Measurements from ENCODE around the gene PHOX2B.

Gene PHOX2B

GRCh38 chr4:41748571-41749475 is at the start of gene PHOX2B:
PHOX2B (minus strand) TSS chr4:41748725; CDS start chr4:41748610, 115 bp downstream.
- no peak for DNase-seq

GRCh38 chr4:41797260-41797659 is 48.7 kb upstream of the PHOX2B start:
- DNase-seq: no peak

GRCh38 chr4:41796545-41797210 is 48.2 kb upstream of the PHOX2B start:
- no peak for DNase-seq

GRCh38 chr4:41795796-41796385 is 47.4 kb upstream of the PHOX2B start:
- DNase-seq: no peak

- DNase-seq: peak in 2 of 3 donors; percentile 2 to 4
Observed at GRCh38 chr4:41792166-41792565, 43.6 kb upstream of the PHOX2B start.

GRCh38 chr4:41791557-41791956 is 43.0 kb upstream of the PHOX2B start:
- no peak for DNase-seq

GRCh38 chr4:41787931-41788330 is 39.4 kb upstream of the PHOX2B start:
- DNase-seq: no peak

GRCh38 chr4:41785665-41786064 is 37.1 kb upstream of the PHOX2B start:
- DNase-seq: no peak

GRCh38 chr4:41784191-41784979 is 35.9 kb upstream of the PHOX2B start:
- DNase-seq: no peak

GRCh38 chr4:41776466-41776865 is 27.9 kb upstream of the PHOX2B start:
- DNase-seq: no peak

- DNase-seq: no peak
Observed at GRCh38 chr4:41763729-41764128, 15.2 kb upstream of the PHOX2B start.

GRCh38 chr4:41758884-41759283 is 10.4 kb upstream of the PHOX2B start:
- no peak for DNase-seq

- no peak for DNase-seq
Observed at GRCh38 chr4:41757521-41758156, 9.1 kb upstream of the PHOX2B start.

- DNase-seq: no peak
Observed at GRCh38 chr4:41753942-41754341, 5.4 kb upstream of the PHOX2B start.

- DNase-seq: no peak
Observed at GRCh38 chr4:41752081-41752836, 3.7 kb upstream of the PHOX2B start.

GRCh38 chr4:41751449-41752061 is 3.0 kb upstream of the PHOX2B start:
- no peak for DNase-seq

- no peak for DNase-seq
Observed at GRCh38 chr4:41750626-41751448, 2.3 kb upstream of the PHOX2B start.

- DNase-seq: no peak
Observed at GRCh38 chr4:41750121-41750625, 1.6 kb upstream of the PHOX2B start.

GRCh38 chr4:41749631-41750039 is 1.1 kb upstream of the PHOX2B start:
- no peak for DNase-seq

- no peak for DNase-seq
Observed at GRCh38 chr4:41748074-41748570, 403 bp downstream of the PHOX2B start.

All from suppressor macrophage treated with lipopolysaccharide for 1 hour (primary cell).